Stimulated activated naive CD8-positive, alpha-beta T cell treated with anti-CD3 and anti-CD28 coated beads, Interleukin-15, amount 100 ng/mL, for 72 hours (primary cell): ENCODE measurements around the gene SNTA1.
"Not testable (repeated sequence)": the region's sequence is repeated elsewhere in the genome, so short reads cannot be mapped to it uniquely, and the experiment has no call there.

Source experiments
- ATAC-seq: fragments of 150-1000 bp; cut with Tn5 transposase; 2 replicates; pipeline ENCODE4 v1.10.0; 2021; ENCODE audit warnings: mild to moderate bottlenecking, moderate library complexity
- DNase-seq, 2 donors: peaks; one replicate each; pipeline ENCODE4 v3.0.0; 2021 to 2022
- H3K27ac Mint-ChIP-seq, 2 donors: one replicate each; pipeline ENCODE4 v1.8.0; 2022; ENCODE audit warnings: mild to moderate bottlenecking in 2 of 2, mixed read lengths in 2 of 2, moderate library complexity in 2 of 2
- H3K27me3 Mint-ChIP-seq: one replicate; pipeline ENCODE4 v1.8.0; 2022; ENCODE audit warnings: mixed read lengths
- H3K4me1 Mint-ChIP-seq: one replicate; pipeline ENCODE4 v1.8.0; 2022; ENCODE audit warnings: mild to moderate bottlenecking, mixed read lengths
- H3K4me3 Mint-ChIP-seq, 2 donors: one replicate each; pipeline ENCODE4 v1.8.0; 2022; ENCODE audit warnings: mild to moderate bottlenecking in 2 of 2, mixed read lengths in 2 of 2, moderate library complexity in 1 of 2
- H3K9me3 Mint-ChIP-seq, 2 donors: one replicate each; pipeline ENCODE4 v1.8.0; 2022; ENCODE audit warnings: mixed read lengths in 2 of 2

Gene SNTA1

DNA sequence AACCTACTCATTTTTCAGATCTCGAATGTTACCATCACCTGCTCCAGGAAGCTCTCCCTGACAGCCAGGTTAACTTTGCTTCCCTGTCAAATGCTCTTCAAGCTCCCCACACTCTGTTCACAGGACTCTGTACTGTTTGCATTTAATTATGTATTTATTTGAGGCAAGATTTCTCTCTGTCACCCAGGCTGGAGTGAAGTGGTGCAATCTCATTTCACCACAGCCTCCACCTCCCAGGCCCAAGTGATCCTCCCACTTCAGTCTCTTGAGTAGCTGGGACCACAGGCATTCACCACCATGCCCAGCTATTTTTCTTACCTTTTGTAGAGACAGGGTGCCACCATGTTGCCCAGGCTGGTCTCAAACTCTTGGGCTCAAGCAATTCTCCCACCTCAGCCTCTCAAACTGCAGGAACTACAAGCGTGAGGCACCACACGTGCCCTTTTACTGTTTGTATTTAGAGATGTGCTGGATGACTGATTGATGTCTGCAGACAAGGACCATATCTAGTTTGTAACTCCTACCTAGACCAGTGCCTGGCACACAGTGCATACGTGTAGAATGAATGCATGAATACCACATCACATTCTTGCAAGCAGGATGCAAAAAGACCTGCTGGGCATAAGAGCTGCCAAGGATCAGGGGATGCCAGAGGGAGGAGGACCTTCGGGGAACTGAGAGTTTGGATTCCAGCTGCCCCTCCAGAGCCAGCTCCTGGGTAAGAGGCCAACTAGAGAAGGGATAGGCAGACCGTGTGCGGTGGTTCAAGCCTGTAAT, 30.7 kb upstream of the SNTA1 start:
- Mint-ChIP-seq H3K27me3 (no peaks in the 10 kb centered on the region), H3K4me3 (no peak overlapping the region), H3K9me3 (no peaks in the 10 kb centered on the region), H3K27ac (no peak overlapping the region), H3K4me1 (no peaks in the 10 kb centered on the region)
- ATAC-seq (no peak), DNase-seq (no peak)

DNA sequence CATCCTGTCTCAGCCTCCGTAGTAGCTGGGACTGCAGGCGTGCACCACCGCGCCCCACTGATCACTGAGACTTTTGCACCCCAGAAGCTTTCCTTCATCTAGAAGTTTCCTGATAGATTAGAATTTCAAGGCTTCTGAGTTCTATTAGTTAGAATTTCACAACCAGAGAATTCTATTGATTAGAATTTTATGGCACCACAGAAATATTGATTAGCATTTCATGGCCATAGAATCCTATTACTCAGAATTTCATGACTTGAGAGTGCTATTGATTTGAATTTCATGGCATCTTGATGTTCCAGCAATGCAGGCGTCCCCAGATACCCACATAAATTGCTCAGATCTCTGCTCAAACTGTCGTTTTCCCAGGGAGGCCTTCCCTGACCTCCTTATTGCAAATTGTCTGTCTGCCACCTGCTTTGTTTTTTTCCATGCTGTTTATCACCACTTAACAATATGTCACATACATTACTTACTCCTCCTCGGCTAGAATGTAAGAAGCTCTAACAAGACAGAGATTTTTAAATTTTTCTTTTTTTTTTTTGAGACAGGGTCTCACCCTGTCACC, 29.4 kb upstream of the SNTA1 start:
- DNase-seq, result no peak
- no peak for ATAC-seq
- no peak overlapping the region for H3K4me3 Mint-ChIP-seq
- no peaks in the 10 kb centered on the region for H3K27me3 Mint-ChIP-seq
- H3K27ac Mint-ChIP-seq, result no peak overlapping the region
- H3K4me1 Mint-ChIP-seq, result no peaks in the 10 kb centered on the region
- H3K9me3 Mint-ChIP-seq, result no peaks in the 10 kb centered on the region

DNA sequence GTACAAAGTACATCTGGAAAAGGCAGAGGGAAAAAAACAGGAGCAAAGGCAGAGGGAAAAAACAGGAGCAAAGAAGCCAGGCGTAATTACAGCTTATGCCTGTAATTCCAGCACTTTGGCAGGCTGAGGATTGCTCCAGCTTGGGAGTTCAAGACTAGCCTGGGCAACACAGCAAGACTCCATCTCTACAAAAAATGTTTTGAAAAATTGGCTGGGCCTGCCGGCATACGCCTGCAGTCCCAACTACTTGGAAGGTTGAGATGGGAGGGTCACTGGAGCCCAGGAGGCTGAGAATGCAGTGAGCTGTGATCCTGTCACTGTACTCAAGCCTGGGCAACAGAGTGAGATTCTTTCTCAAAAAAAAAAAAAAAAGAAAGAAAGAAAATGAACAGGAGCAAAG, 27.3 kb upstream of the SNTA1 start:
- no peak for ATAC-seq
- H3K4me3 Mint-ChIP-seq, result no peak overlapping the region
- DNase-seq, result no peak
- no peaks in the 10 kb centered on the region for H3K9me3 Mint-ChIP-seq
- no peak overlapping the region for H3K27ac Mint-ChIP-seq
- no peaks in the 10 kb centered on the region for H3K27me3 Mint-ChIP-seq
- H3K4me1 Mint-ChIP-seq, result no peaks in the 10 kb centered on the region

DNA sequence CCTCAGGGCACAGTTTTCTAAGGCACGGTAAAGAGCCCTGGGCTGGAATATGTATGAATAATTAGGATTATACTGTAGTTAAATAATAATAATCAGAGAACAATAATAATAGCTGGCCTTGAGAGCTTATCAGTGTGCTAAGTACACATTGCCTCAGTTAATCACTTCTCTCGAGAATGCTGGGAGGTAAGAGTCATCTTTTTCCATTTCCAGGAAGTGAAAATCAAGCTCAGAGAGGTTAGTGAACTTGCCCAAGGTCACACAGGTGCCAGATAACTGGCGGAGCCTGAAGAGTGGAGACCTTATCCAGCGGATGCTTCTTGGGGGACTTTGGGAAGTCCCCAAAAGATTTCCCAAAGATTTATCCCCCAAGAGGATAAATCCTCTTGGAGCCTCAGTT, 26.9 kb upstream of the SNTA1 start:
- DNase-seq (no peak), ATAC-seq (no peak)
- Mint-ChIP-seq H3K27me3 (no peaks in the 10 kb centered on the region), H3K4me3 (no peak overlapping the region), H3K27ac (no peak overlapping the region), H3K9me3 (no peaks in the 10 kb centered on the region), H3K4me1 (no peaks in the 10 kb centered on the region)

DNA sequence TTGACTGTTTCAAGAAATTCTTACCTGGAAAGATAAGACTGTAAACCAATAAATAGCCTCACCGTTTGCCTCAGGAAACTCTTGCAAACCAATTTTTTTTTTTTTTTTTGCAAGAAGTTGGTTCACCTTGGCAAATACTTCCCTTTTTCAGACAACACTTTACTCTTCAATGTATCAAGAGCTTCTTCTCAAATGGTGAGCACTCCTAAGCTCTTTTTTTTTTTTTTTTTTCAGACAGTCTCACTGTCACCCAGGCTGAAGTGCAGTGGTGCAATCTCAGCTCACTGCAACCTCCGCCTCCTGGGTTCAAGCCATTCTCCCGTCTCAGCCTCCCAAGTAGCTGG, 22.7 kb upstream of the SNTA1 start:
- Mint-ChIP-seq H3K9me3 (no peaks in the 10 kb centered on the region), H3K4me3 (no peak overlapping the region), H3K4me1 (no peaks in the 10 kb centered on the region), H3K27ac (no peak overlapping the region), H3K27me3 (no peaks in the 10 kb centered on the region)
- no peak for ATAC-seq
- no peak for DNase-seq

DNA sequence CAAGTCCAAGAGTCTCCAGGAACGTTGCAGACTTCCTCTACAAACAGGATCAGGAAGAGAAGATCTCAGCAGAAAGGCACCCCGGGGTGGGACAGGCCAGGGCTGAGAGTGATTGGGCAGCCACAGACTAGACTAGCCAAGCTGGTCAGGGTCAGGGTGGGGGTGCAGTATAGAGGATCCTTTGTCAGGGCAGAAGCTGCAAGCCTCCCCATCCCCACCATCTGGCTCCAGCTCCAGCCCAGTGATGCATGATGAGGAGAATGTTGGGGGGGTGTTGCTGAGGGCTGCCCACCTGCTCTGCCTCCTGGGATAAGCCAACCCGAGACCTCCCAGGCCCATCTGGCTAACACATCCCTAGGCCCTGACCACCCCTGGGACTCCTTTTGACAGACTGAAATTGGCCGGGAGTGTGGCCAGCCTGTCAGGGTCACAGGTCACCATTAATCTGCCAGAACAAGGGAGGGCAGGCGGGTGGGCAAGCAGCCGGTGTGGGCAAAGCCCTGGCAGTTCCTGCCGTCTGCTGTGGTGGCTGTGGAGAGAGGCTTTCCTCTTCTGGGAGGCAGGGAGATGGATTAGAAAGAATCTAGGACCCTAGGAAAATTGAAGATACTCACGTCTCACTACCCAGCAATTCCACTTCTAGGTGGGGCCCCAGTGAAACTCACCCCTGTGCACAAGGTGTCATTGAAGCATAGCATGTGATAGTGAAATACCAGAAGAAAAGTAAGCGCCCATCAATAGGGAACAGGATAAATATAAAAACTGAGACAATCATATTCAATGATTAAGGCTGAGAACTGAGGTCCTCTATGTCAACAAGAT, 22.1 kb upstream of the SNTA1 start:
- no peak for ATAC-seq
- Mint-ChIP-seq H3K27ac (no peak overlapping the region), H3K27me3 (no peaks in the 10 kb centered on the region), H3K4me3 (no peak overlapping the region), H3K9me3 (no peaks in the 10 kb centered on the region), H3K4me1 (no peaks in the 10 kb centered on the region)
- no peak for DNase-seq

DNA sequence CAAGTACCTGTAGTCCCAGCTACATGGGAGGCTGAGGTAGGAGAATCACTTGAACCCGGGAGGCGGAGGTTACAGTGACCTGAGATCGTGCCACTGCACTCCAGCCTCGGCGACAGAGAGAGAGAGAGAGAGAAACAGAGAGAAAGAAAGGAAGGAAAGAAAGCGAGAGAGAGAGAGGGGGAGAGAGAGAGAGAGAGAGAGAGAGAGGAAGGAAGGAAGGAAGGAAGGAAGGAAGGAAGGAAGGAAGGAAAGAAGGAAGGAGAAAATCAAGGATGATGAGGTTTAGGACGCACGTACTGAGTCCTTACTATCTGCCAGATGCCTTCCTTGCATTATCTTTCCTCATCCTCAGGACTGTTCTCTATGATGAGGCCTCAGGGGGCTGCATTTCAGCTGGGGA, 21.2 kb upstream of the SNTA1 start:
- not testable (repeated sequence) for H3K4me3 Mint-ChIP-seq, H3K27me3 Mint-ChIP-seq

DNA sequence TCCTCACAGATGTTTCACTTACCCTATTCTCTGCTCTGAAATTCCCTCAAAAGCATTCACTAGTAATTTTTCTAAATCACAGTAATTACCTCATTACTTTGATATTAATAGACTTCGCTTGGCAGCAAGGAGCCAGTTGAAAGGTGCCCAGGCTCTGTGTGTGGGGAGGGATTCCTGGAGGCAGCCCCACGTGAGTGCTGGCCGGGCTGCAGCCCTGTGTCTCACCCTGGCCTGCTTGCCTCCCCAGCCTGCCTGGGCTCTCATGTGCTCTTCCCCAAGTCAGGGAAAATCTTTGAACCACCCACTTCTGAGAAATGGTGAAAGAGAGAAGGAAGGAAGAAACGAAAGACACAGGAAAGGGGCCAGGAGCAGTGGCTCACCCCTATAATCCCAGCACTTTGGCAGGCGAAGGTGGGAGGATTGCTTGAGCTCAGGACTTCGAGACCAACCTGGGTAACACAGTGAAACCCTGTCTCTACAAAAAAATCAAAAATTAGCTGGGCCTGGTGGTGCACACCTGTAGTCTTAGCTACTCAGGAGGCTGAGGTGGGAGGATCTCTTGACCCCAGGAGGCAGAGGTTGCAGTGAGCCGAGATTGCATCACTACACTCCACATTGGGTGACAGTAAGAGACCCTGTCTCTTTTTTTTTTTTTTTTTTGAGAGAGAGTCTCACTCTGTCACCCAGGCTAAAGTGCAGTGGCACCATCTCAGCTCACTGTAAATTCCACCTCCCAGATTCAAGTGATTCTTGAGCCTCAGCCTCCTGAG, 20.0 kb upstream of the SNTA1 start:
- Mint-ChIP-seq H3K27me3 (no peaks in the 10 kb centered on the region), H3K4me1 (no peaks in the 10 kb centered on the region), H3K4me3 (no peak overlapping the region), H3K27ac (no peak overlapping the region), H3K9me3 (no peaks in the 10 kb centered on the region)
- DNase-seq (no peak), ATAC-seq (no peak)

More for the DNA sequence above, 21.2 kb upstream of the SNTA1 start:
- not testable (repeated sequence) for DNase-seq, H3K4me1 Mint-ChIP-seq, H3K27ac Mint-ChIP-seq, ATAC-seq, H3K9me3 Mint-ChIP-seq

DNA sequence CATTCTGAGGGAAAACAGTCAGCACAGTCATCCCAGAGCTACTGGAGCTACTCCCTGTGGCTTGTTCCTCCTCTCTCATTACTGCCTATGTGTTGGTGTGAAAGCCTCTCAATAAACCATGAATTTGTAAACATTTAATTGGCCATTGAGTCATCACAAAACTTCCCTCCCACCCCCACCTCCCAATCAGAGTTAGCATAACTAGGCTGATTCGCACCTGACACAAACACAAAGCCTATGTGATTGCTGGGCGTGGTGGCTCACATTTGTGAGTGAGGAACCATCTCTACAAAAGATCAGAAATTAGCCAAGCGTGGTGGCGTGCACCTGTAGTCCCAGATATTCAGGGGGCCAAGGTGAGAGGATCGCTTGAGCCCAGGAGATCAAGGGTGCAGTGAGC, 17.1 kb upstream of the SNTA1 start:
- Mint-ChIP-seq H3K9me3 (no peaks in the 10 kb centered on the region), H3K4me3 (no peak overlapping the region)

DNA sequence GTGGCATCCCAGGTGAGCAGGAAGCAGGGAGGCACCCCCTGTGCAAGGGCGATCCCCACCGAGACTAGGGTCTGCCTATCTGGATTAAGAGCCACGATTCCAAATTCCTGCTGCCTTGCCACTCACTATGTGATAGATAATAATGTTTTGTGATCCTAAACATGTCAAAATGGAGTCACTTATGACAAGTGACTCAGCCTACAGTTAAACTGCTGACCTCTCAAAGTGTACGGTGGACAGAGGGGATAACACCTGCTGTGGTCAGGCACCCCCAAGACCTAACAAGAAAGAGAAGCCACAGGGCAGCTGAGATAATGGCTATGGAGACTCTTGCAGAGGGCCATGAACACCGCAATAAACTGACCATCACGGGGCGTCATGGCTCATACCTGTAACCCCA, 16.0 kb upstream of the SNTA1 start:
- DNase-seq, result no peak
- H3K27ac Mint-ChIP-seq, result no peak overlapping the region

More for the DNA sequence above, 17.1 kb upstream of the SNTA1 start:
- Mint-ChIP-seq H3K27ac (no peak overlapping the region), H3K4me1 (no peaks in the 10 kb centered on the region), H3K27me3 (no peaks in the 10 kb centered on the region)
- no peak for DNase-seq
- no peak for ATAC-seq

DNA sequence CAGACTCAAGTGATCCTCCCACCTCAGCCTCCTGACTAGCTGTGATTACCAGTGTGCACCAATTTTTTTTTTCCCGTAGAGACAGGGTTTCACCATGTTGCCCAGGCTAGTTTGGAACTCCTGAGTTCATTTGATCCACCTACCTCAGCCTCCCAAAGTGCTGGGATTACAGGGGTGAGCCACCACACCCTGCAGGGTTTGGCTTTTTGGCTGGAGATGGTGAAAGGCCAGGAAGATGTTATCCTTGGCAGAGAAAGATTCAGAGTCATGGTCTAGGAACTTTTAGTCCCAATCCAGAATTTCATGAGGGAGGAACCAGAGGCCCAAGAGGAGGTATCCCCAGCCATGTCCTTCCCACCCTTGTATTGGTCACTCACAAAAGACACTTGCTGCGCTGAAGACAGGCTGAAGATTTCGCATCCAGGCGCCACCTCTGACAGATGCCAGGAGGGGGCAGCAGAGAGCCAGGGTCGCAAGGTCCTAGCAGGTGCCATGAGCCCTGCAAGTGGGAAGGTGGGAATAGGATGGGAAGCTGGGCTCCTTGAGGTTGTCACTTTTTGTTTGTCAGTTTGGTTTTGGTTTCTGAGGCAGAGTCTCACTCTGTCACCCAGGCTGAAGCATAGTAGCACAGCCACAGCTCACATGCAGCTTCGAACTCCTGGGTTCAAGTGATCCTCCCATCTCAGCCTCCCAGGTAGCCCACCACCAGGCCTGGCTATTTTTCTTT, 13.5 kb upstream of the SNTA1 start:
- not testable (repeated sequence) for H3K27ac Mint-ChIP-seq

More for the DNA sequence above, 16.0 kb upstream of the SNTA1 start:
- Mint-ChIP-seq H3K9me3 (no peaks in the 10 kb centered on the region), H3K27me3 (no peaks in the 10 kb centered on the region), H3K4me1 (no peaks in the 10 kb centered on the region), H3K4me3 (no peak overlapping the region)
- no peak for ATAC-seq

DNA sequence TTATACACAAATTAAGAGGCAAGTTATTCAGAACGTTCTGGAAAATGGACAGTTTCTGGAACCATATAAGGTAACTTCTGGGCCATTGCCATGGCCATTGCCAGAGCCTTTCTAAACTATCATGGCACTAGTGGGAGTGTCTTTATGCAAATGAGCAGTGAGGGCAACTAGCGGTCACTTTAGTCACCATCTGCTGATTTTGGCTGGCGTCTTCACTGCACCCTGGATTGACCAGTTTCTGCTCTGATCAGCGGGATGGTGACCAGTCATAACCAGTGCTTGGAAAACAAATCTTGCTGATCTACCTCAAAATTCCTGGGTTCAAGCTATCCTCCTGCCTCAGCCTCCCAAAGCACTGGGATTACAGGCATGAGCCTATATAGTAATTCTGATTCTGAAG, 7.3 kb upstream of the SNTA1 start:
- ATAC-seq (no peak), DNase-seq (no peak)
- H3K27me3 Mint-ChIP-seq, result no peaks in the 10 kb centered on the region
- H3K4me1 Mint-ChIP-seq, result no peaks in the 10 kb centered on the region
- no peak overlapping the region for H3K27ac Mint-ChIP-seq
- H3K4me3 Mint-ChIP-seq, result no peak overlapping the region
- H3K9me3 Mint-ChIP-seq, result peaks cover 5 to 8% of the 10 kb centered on the region in 2 donors

More for the DNA sequence above, 13.5 kb upstream of the SNTA1 start:
- H3K27me3 Mint-ChIP-seq, H3K4me3 Mint-ChIP-seq, H3K4me1 Mint-ChIP-seq, H3K9me3 Mint-ChIP-seq: not testable (repeated sequence)
- ATAC-seq, result peak; percentile 86
- DNase-seq, result peak; percentile 73 to 77

DNA sequence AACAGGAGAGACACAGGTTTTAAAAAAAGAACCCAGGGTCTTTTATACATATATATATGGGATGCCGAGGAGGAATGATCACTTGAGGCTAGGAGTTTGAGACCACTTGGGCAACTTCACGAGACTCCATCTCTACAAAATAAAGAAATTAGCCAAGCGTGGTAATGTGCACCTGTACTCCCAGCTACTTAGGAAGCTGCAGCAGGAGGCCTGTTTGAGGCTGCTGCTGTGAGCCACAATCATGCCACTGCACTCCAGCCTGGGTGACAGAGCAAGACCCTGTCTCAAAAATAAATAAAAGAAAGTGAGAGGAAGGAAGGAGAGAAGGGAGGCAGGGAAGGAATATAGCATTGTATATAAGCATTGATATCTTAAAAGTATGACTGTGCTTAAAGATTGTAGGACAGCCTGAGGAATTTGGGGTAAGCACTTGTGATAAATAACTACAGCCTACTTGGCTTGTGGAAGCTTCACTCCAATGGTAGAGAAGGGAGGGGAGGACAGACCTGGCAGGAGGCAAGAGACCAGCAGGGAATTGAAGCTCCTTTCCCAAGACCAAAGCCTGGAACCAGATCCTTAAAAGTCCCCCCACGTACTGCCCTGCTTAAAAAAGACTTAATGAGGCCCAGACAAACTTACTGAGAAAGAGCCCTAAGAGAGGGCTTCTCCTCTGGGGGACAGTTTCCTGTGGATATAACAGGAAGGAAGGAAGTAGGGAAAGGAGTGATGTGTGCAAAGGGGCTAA, 2.5 kb upstream of the SNTA1 start:
- no peak for ATAC-seq
- Mint-ChIP-seq H3K4me3 (no peak overlapping the region), H3K27me3 (peaks cover 16% of the 10 kb centered on the region), H3K4me1 (peaks cover 23% of the 10 kb centered on the region), H3K9me3 (peaks cover 5 to 8% of the 10 kb centered on the region in 2 donors), H3K27ac (no peak overlapping the region)
- no peak for DNase-seq

DNA sequence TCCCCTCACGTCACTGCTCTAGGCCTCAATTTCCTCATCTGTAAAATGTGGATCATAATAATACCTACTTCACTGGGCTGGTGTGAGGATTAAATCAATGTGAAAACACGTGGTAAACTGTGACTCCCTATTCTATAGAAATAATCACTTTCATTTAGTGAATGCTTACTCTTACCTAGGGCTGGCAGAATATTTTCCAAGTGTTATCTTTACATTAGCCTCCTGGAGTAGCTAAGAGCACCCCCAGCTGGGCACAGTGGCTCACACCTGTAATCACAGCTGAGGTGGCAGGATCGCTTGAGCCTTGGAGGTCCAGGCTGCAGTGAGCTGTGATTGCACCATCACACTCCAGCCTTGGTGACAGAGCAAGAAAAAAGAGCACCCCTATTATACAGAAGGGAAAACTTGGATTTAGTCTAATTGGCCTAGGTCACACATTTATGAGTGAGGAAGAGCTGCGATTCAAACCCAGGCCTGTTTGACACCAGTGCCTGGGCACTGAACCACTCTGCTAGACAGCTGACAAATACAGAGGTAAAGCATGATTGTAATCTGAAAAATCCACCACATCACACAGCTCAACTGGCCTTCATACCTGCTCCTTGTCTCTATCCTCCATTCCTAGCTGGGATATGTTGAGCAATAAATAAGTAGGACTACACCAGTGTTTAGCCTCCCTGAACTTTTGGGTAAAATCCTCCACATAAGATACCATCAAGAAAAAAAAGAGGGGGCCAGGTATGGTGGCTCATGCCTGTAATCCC, 1.4 kb upstream of the SNTA1 start:
- DNase-seq, result peak; percentile 15 to 37
- H3K27ac Mint-ChIP-seq, result no peak overlapping the region
- ATAC-seq, result peak; percentile 46
- peaks cover 16% of the 10 kb centered on the region for H3K27me3 Mint-ChIP-seq
- peaks cover 23% of the 10 kb centered on the region for H3K4me1 Mint-ChIP-seq
- H3K9me3 Mint-ChIP-seq, result peaks cover 5 to 8% of the 10 kb centered on the region in 2 donors
- H3K4me3 Mint-ChIP-seq, result peak overlapping the region; percentile 92 to 95
